ENCODE measurements around the gene FAM78A.

- no peak for TF ChIP-seq CTCF (IDR thresholded peaks at IDR 0.05; ENCODE audit: low read length)
- TF ChIP-seq EZH2 (optimal IDR thresholded peaks at IDR 0.05; ENCODE audit: low read depth, low read length) = no peak
- no peak for TF ChIP-seq EZH2phosphoT487 (IDR thresholded peaks at IDR 0.05; ENCODE audit: low read length)
These were observed 47.3 kb upstream of the FAM78A start for GRCh38 chr9:131323629-131324028.
